Epithelial cell of proximal tubule (primary cell): Measurements from ENCODE around the gene PIK3CD. TPM values are rescaled to one million over a fixed set of nuclear protein-coding genes. Genes with fewer than 3 reads are reported as not detected.

Experiments
- DNase-seq: peaks from one replicate; pipeline ENCODE4 v3.0.0-alpha.2; 2011; ENCODE audit warnings: low read depth
- H3K4me3 ChIP-seq: 2 replicates; pipeline ENCODE4 v1.5.1; 2011; ENCODE audit warnings: low read depth, mild to moderate bottlenecking, low read length
- total RNA-seq: library from RNA; depleted of rRNA; stranded (reverse); fragments of >200 nt; gene quantifications from 2 replicates; pipeline ENCODE4 v1.2.3, GENCODE V29; 2015
- TF ChIP-seq, protein P1 (sequence below): conservative IDR thresholded peaks from 2 replicates; pipeline ENCODE4 v1.5.1; 2012; ENCODE audit warnings: low read depth, mild to moderate bottlenecking, low read length

PIK3CD gene
- total RNA-seq, 1 donor from 2014 or later = 24.5 TPM

DNA sequence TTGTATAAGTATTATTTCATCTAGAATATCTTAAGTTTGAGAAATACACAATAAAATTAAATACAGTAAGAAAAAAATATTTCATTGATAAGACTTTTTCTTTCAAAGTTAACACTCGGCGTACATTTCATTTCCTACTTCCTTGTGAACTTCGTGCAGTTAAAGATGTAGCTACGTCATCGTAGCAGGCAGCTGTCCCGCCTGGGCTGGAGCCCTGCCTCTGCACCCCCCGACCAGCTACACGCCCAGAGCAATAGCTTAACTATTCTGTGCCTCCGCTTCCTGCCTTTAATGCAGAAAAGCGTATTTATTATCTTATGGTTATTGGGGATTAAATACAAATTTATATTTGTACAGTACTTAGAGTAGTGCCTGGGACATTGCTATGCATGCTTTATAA, 118.8 kb downstream of the PIK3CD start:
- DNase-seq = no peak
- TF ChIP-seq, protein P1, sequence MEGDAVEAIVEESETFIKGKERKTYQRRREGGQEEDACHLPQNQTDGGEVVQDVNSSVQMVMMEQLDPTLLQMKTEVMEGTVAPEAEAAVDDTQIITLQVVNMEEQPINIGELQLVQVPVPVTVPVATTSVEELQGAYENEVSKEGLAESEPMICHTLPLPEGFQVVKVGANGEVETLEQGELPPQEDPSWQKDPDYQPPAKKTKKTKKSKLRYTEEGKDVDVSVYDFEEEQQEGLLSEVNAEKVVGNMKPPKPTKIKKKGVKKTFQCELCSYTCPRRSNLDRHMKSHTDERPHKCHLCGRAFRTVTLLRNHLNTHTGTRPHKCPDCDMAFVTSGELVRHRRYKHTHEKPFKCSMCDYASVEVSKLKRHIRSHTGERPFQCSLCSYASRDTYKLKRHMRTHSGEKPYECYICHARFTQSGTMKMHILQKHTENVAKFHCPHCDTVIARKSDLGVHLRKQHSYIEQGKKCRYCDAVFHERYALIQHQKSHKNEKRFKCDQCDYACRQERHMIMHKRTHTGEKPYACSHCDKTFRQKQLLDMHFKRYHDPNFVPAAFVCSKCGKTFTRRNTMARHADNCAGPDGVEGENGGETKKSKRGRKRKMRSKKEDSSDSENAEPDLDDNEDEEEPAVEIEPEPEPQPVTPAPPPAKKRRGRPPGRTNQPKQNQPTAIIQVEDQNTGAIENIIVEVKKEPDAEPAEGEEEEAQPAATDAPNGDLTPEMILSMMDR = no peak
- H3K4me3 ChIP-seq = no peak overlapping the region

DNA sequence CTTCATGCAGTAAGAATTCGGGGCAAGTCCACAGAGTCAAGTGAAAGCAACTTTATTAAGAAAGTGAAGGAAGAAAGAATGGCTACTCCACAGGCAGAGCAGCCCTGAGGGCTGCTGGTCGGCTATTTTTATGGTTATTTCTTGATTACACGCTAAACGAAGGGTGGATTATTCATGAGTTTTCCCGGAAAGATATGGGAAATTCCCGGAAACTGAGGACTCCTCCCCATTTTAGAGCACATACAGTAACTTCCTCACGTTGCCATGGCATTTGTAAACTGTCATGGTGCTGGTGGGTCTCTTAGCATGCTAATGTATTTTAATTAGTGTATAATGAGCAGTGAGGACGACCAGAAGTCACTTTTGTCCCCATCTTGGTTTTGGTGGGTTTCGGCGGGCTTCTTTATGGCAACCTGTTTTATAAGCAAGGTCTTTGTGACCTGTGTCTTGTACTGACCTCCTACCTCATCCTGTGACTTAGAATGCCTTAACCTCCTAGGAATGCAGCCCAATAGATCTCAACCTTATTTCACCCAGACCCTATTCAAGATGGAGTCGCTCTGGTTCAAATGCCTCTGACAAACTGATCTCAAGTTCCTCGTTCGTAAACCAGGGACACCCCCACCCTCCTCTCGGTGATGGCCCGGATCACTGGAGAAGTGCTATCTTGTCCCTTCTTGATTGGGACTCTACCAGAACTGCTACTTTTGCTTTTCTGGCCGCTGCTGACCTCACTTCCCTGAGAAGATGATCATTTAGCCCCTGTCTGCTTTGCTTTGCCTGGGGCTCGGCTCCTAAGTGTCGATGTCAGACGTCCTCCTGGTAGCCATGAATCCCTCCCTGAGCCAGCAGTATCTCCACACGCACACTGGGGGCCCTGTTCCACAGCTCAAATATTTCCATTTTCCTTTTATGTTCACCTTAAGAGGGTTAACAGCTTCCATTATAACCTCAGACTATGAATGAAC, 123.5 kb downstream of the PIK3CD start:
- TF ChIP-seq, protein P1 = no peak

DNA sequence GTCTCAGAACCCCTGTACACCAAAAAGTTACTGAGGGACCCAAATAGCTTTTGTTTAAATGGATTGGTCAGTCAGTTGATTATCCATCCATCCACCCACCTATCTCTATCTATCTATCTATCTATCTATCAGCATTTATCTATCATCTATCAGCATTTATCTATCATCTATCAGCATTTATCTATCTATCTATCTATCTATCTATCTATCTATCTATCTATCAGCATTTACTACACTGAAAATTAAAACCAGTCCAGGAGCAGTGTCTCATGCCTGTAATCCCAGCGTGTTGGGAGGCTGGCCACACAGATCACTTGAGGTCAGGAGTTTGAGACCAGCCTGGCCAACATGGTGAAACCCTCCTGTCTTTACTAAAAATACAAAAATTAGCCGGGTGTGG, 125.2 kb downstream of the PIK3CD start:
- TF ChIP-seq, protein P1 = no peak
- no peak for DNase-seq
- H3K4me3 ChIP-seq = no peak overlapping the region

More for the DNA sequence above, 123.5 kb downstream of the PIK3CD start:
- H3K4me3 ChIP-seq = no peak overlapping the region
- DNase-seq = no peak

Other genes starting within 250 kb of the PIK3CD start
- gene SLC25A33, start 112.3 kb upstream of the PIK3CD start, total RNA-seq = 6.2 and 16.8 TPM in 2 replicates
- 8.9 and 20.0 TPM in 2 replicates for gene TMEM201, start 62.8 kb upstream of the PIK3CD start, total RNA-seq
- gene CLSTN1, start 172.2 kb downstream of the PIK3CD start, total RNA-seq = 79.7 and 87.5 TPM in 2 replicates